HEK293 (cell line): Measurements from ENCODE around the gene MARVELD1.

Experiments used
- GLI4 ChIP-seq: fragments of 450-650 bp; formaldehyde crosslinking; IDR thresholded peaks from 2 replicates; pipeline ENCODE4 v1.5.1; 2016; ENCODE audit warnings: missing biosample characterization, missing genetic modification characterization
- TF ChIP-seq, protein P1 (sequence below): fragments of 450-650 bp; formaldehyde crosslinking; IDR thresholded peaks from 2 replicates; pipeline ENCODE4 v1.5.1; 2016; ENCODE audit warnings: missing biosample characterization, missing genetic modification characterization
- TF ChIP-seq, protein P2 (sequence below): fragments of 450-650 bp; formaldehyde crosslinking; conservative IDR thresholded peaks from 2 replicates; pipeline ENCODE4 v1.5.1; 2016; ENCODE audit warnings: low read depth, missing biosample characterization, missing genetic modification characterization
- TF ChIP-seq, protein P3 (sequence below): fragments of 450-650 bp; formaldehyde crosslinking; IDR thresholded peaks from 2 replicates; pipeline ENCODE4 v1.5.1; 2016; ENCODE audit warnings: missing biosample characterization, missing genetic modification characterization

GRCh38 chr10:97707134-97707861 is 6.2 kb upstream of the MARVELD1 start:
- TF ChIP-seq GLI4 (tag by site-specific recombination): no peak
- TF ChIP-seq, protein P1, sequence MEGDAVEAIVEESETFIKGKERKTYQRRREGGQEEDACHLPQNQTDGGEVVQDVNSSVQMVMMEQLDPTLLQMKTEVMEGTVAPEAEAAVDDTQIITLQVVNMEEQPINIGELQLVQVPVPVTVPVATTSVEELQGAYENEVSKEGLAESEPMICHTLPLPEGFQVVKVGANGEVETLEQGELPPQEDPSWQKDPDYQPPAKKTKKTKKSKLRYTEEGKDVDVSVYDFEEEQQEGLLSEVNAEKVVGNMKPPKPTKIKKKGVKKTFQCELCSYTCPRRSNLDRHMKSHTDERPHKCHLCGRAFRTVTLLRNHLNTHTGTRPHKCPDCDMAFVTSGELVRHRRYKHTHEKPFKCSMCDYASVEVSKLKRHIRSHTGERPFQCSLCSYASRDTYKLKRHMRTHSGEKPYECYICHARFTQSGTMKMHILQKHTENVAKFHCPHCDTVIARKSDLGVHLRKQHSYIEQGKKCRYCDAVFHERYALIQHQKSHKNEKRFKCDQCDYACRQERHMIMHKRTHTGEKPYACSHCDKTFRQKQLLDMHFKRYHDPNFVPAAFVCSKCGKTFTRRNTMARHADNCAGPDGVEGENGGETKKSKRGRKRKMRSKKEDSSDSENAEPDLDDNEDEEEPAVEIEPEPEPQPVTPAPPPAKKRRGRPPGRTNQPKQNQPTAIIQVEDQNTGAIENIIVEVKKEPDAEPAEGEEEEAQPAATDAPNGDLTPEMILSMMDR (tag by site-specific recombination): no peak
- TF ChIP-seq, protein P2, sequence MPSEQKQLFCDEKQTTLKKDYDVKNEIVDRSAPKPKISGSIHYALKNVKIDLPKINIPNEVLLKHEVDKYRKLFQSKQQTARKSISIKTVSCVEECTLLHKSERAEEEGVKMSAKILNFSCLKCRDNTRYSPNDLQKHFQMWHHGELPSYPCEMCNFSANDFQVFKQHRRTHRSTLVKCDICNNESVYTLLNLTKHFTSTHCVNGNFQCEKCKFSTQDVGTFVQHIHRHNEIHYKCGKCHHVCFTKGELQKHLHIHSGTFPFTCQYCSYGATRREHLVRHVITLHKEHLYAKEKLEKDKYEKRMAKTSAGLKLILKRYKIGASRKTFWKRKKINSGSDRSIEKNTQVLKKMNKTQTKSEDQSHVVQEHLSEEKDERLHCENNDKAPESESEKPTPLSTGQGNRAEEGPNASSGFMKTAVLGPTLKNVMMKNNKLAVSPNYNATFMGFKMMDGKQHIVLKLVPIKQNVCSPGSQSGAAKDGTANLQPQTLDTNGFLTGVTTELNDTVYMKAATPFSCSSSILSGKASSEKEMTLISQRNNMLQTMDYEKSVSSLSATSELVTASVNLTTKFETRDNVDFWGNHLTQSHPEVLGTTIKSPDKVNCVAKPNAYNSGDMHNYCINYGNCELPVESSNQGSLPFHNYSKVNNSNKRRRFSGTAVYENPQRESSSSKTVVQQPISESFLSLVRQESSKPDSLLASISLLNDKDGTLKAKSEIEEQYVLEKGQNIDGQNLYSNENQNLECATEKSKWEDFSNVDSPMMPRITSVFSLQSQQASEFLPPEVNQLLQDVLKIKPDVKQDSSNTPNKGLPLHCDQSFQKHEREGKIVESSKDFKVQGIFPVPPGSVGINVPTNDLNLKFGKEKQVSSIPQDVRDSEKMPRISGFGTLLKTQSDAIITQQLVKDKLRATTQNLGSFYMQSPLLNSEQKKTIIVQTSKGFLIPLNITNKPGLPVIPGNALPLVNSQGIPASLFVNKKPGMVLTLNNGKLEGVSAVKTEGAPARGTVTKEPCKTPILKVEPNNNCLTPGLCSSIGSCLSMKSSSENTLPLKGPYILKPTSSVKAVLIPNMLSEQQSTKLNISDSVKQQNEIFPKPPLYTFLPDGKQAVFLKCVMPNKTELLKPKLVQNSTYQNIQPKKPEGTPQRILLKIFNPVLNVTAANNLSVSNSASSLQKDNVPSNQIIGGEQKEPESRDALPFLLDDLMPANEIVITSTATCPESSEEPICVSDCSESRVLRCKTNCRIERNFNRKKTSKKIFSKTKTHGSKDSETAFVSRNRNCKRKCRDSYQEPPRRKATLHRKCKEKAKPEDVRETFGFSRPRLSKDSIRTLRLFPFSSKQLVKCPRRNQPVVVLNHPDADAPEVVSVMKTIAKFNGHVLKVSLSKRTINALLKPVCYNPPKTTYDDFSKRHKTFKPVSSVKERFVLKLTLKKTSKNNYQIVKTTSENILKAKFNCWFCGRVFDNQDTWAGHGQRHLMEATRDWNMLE (tag by site-specific recombination): no peak
- TF ChIP-seq, protein P3, sequence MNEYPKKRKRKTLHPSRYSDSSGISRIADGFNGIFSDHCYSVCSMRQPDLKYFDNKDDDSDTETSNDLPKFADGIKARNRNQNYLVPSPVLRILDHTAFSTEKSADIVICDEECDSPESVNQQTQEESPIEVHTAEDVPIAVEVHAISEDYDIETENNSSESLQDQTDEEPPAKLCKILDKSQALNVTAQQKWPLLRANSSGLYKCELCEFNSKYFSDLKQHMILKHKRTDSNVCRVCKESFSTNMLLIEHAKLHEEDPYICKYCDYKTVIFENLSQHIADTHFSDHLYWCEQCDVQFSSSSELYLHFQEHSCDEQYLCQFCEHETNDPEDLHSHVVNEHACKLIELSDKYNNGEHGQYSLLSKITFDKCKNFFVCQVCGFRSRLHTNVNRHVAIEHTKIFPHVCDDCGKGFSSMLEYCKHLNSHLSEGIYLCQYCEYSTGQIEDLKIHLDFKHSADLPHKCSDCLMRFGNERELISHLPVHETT (tag by site-specific recombination): no peak
